Transverse colon (tissue), 4 donors: Measurements from ENCODE around the gene DST. TPM values are rescaled to one million over a fixed set of nuclear protein-coding genes. Genes with fewer than 3 reads are reported as not detected.
A peak's percentile ranks its signal among the peaks of the same experiment; 100 is the strongest.

Source experiments
- DNase-seq: peaks from one replicate; pipeline ENCODE4 v3.0.0-alpha.2; 2019
- H3K27ac ChIP-seq, 4 donors: fragments of 200-600 bp; sonication (generic); 2 replicates each; pipeline ENCODE4 v1.5.1; 2016 to 2018; ENCODE audit warnings: inconsistent platforms in 4 of 4
- H3K27me3 ChIP-seq: fragments of 200-600 bp; sonication (generic); 2 replicates; pipeline ENCODE4 v1.5.1; 2017; ENCODE audit warnings: inconsistent platforms
- H3K36me3 ChIP-seq, 4 donors: fragments of 200-600 bp; sonication (generic); 2 replicates each; pipeline ENCODE4 v1.5.1; 2017 to 2019; ENCODE audit warnings: inconsistent platforms in 4 of 4
- H3K4me1 ChIP-seq, 4 donors: fragments of 200-600 bp; sonication (generic); 2 replicates each; pipeline ENCODE4 v1.5.1; 2017 to 2020; ENCODE audit warnings: inconsistent platforms in 4 of 4
- H3K4me3 ChIP-seq, 4 donors: fragments of 200-600 bp; sonication (generic); 1 replicate in 1 of 4; 2 replicates in 3 of 4; pipeline versions ENCODE4 v1.5.1 to v1.6.1; 2017 to 2019; ENCODE audit warnings: inconsistent platforms in 4 of 4
- H3K9me3 ChIP-seq, 2 donors: fragments of 200-600 bp; sonication (generic); 2 replicates each; pipeline ENCODE4 v1.5.1; 2017 to 2019; ENCODE audit warnings: inconsistent platforms in 2 of 2
- EP300 ChIP-seq: sonication (generic); formaldehyde crosslinking; IDR thresholded peaks from one replicate; pipeline ENCODE4 v1.6.1; 2017; ENCODE audit warnings: antibody characterized with exemption, low read depth
- POLR2A ChIP-seq: fragments of 450-650 bp; IDR thresholded peaks from one replicate; pipeline ENCODE4 v1.6.1; 2016; ENCODE audit warnings: antibody characterized with exemption, mild to moderate bottlenecking, moderate library complexity
- POLR2AphosphoS5 ChIP-seq, 3 donors: sonication (generic); formaldehyde crosslinking; IDR thresholded peaks; one replicate each; pipeline ENCODE4 v1.6.1; 2016; ENCODE audit warnings: antibody characterized with exemption in 3 of 3
- WGBS, 2 donors: methylation state at CpG; one replicate each; pipeline ENCODE4 v1.1.5; 2018; ENCODE audit warnings: low coverage in 1 of 2; 5-methylcytosine and 5-hydroxymethylcytosine counted together
- in situ Hi-C, 4 donors: fragments of 200-750 bp; cut with MboI; loops; one replicate each; pipeline versions ENCODE4 v1.15.0 to v1.15.1; 2017; ENCODE audit warnings: low sequenced_read_pairs in 3 of 4, low pct_ligation_motif_present in 1 of 4, low pct_unique_long_range_greater_than_20kb in 1 of 4
- intact Hi-C: fragments of 100-400 bp; cut with DNase I; formaldehyde crosslinking; loops from one replicate; pipeline ENCODE4 v1.15.1; 2023; ENCODE audit warnings: low total_unique reads
- total RNA-seq, 4 donors: library from RNA; depleted of rRNA; stranded (reverse); fragments of >200 nt; gene quantifications; one replicate each; pipeline ENCODE4 v1.1.0, GENCODE V29; 2016
- TF ChIP-seq, protein P1 (sequence below), 5 experiments: fragments of 200-600 bp in 3 of 5; fragments of 450-650 bp in 2 of 5; sonication (generic) in 3 of 5; IDR thresholded peaks; 1 replicate in 2 of 5; 2 replicates in 3 of 5; pipeline ENCODE4 v1.5.1; 2016 to 2017; ENCODE audit warnings: antibody characterized with exemption in 5 of 5, inconsistent platforms in 3 of 5, mild to moderate bottlenecking in 2 of 5, moderate library complexity in 1 of 5

Gene DST
- total RNA-seq: 100 to 1,000 TPM; 280 to 535 (median 428) TPM

DNA sequence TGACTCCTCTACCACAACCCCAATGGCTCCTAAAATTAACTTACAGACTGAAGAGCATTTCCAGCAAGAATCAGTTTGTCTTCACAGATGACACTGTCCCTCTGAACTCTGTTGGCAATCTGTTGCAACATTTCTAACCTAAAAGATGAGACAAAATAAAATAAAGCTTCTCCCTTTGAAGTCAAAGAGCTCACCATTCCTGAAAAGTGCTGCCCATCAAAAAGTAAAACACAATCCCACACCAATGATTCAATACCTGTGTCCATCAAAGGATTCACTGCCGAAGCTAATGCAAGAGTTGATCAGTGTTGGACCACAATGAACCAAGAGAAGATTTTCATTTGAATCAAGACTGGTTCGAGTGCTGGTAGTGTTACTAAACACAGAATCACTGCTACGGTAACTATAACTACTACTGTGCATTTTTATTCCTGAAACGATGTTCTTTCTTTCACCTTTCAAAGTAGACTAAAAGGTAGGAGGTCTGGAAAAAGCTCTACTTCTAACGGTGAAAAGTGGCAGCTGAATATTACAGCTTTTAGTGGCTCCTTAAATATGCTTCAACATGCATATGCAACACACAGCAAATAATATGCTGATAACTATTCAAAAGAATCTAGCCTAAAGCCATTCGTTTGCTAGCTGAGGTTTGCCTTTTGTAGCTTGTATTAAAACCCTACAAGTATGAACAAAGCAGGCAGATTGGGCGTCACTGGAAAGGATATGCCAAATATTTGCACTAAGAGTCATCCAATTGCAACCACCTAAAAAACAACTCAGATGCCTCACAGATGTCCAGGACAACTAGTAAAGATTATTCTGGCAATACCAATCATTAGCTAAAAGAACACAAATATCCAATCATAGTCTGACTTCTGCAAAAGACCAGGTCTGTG lies at the start of gene DST:
Gene DST (minus strand): TSS at position 524 of the 896 bp plus-strand sequence.
- TF ChIP-seq, protein P1, sequence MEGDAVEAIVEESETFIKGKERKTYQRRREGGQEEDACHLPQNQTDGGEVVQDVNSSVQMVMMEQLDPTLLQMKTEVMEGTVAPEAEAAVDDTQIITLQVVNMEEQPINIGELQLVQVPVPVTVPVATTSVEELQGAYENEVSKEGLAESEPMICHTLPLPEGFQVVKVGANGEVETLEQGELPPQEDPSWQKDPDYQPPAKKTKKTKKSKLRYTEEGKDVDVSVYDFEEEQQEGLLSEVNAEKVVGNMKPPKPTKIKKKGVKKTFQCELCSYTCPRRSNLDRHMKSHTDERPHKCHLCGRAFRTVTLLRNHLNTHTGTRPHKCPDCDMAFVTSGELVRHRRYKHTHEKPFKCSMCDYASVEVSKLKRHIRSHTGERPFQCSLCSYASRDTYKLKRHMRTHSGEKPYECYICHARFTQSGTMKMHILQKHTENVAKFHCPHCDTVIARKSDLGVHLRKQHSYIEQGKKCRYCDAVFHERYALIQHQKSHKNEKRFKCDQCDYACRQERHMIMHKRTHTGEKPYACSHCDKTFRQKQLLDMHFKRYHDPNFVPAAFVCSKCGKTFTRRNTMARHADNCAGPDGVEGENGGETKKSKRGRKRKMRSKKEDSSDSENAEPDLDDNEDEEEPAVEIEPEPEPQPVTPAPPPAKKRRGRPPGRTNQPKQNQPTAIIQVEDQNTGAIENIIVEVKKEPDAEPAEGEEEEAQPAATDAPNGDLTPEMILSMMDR (IDR thresholded peaks at IDR 0.05): no peak
- peak in 1 of 3 donors; percentile 41 for TF ChIP-seq POLR2AphosphoS5 (IDR thresholded peaks at IDR 0.05)
- no peak within 1 kb of the TSS for H3K4me3 ChIP-seq
- intact Hi-C loops: no loop called here
- 67 to 83% methylated on average over 4 to 7 of the region's 7 CpGs for WGBS, 2 donors
- no peaks in the 10 kb centered on the region for H3K27me3 ChIP-seq
- H3K9me3 ChIP-seq: no peaks in the 10 kb centered on the region
- no peak for DNase-seq
- in situ Hi-C loops: loop anchor here (5.0 to 25.0 kb wide), 5 partner anchors 52 to 670 kb away; partner anchors contain the start of gene PRIM2 (in 1 of the 4)
- peak within 1 kb of the TSS in 3 of 4 donors; percentile 19 to 38 (median 36) for H3K27ac ChIP-seq
- H3K36me3 ChIP-seq: peaks cover 0 to 23% (median 1%) of the 10 kb centered on the region in 4 donors
- peaks cover 0 to 14% (median 4%) of the 10 kb centered on the region in 4 donors for H3K4me1 ChIP-seq

DNA sequence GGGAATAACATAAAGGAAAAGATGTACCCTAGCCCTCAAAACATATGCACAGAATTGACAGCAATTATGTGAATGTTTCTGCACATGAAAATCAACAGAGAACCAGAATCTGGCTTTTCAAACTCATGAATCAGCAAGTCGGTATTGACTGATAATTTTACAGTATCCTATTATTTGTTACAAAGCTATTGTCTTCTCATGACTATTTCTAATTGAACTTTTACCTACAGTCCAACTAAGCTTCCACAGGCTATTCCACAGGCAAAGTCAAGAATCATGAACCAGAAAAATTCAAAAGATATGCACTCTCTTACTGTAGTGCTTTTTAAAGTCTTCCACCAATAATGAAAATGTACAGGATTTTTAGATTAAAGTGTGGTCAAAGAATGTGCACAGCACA lies 49.1 kb upstream of the DST start:
- intact Hi-C loops (no loop called here), in situ Hi-C loops (loop anchor here in 1 of 4 donors (10.0 kb wide), 1 partner anchor 47 kb away; the partner anchor contains the start of gene DST)
- no peak for DNase-seq
- no peaks in the 10 kb centered on the region for H3K9me3 ChIP-seq
- peak overlapping the region; percentile 87 to 93 (median 90) for H3K27ac ChIP-seq
- TF ChIP-seq POLR2A: no peak
- no peak for TF ChIP-seq EP300
- TF ChIP-seq, protein P1 (IDR thresholded peaks at IDR 0.05): no peak
- no peak for TF ChIP-seq POLR2AphosphoS5 (IDR thresholded peaks at IDR 0.05)
- WGBS, 2 donors: 20 to 34% methylated on average over 1 of the region's 1 CpG
- H3K4me3 ChIP-seq: peak overlapping the region in 3 of 4 donors; percentile 24 to 46 (median 36)
- H3K36me3 ChIP-seq: no peaks in the 10 kb centered on the region
- no peaks in the 10 kb centered on the region for H3K27me3 ChIP-seq
- H3K4me1 ChIP-seq: peaks cover 6 to 92% (median 53%) of the 10 kb centered on the region in 4 donors

DNA sequence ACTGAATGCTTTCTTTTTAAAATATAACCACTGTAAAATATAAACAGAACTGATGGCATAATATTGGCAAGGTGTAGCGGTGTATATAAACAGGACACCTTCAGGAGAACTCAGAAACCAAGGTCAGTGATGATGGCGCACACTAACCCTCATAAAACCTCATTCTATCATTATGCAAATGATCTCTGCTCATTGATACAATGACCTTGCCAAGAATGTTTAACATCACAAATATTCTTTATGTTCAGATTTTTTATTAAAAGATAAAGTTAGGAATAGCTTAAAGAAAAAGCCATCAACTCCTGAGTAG lies 48.6 kb upstream of the DST start:
- no peaks in the 10 kb centered on the region for H3K27me3 ChIP-seq
- peak overlapping the region in 3 of 4 donors; percentile 24 to 46 (median 36) for H3K4me3 ChIP-seq
- TF ChIP-seq POLR2A (peak; percentile 72), POLR2AphosphoS5 (IDR thresholded peaks at IDR 0.05) (peak in 2 of 3 donors; percentile 88 to 94)
- TF ChIP-seq, protein P1 (IDR thresholded peaks at IDR 0.05): no peak
- H3K27ac ChIP-seq: peak overlapping the region; percentile 87 to 93 (median 90)
- intact Hi-C loops (no loop called here), in situ Hi-C loops (loop anchor here in 1 of 4 donors (10.0 kb wide), 1 partner anchor 46 kb away; the partner anchor contains the start of gene DST)
- H3K9me3 ChIP-seq: no peaks in the 10 kb centered on the region
- peaks cover 6 to 97% (median 53%) of the 10 kb centered on the region in 4 donors for H3K4me1 ChIP-seq
- no peaks in the 10 kb centered on the region for H3K36me3 ChIP-seq
- 19 to 40% methylated on average over 2 of the region's 2 CpGs for WGBS, 2 donors
- DNase-seq: peak; percentile 57

DNA sequence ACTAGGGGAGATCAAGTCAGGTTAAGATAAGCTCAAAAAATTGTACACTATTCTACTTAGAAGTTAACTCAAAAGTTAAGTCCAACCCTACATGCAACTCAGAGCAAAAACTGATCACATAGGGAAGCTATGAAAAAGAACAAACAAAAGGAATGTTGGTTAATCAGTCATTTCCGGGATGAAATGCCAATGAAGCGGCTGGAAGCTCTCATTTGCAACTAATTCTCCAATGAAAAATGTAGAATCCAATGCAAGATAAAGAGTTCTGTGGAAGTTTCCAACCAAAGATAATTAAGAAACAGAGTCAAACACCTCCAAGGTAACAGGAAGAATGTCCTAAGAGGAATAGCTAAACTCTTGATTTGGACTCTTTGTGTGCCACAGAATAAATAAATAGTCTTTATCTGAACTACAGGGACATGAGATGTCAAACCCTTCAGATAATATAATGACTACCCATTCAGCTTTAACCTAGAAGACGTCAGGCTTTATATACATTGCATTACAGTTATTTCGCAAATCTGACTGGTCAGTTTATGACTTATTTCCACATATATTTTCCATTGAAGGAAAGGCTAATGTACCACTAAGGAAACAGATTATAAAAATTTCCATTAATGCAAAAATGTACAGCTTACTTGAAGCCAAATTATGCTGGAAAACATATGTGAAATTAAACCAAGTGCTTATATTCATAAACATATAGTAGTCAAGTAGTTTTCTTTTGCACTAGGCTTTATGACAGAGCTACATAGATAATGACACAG lies 48.0 kb upstream of the DST start:
- no peaks in the 10 kb centered on the region for H3K36me3 ChIP-seq
- in situ Hi-C loops (loop anchor here in 1 of 4 donors (10.0 kb wide), 1 partner anchor 46 kb away; the partner anchor contains the start of gene DST), intact Hi-C loops (no loop called here)
- peak overlapping the region; percentile 87 to 93 (median 90) for H3K27ac ChIP-seq
- TF ChIP-seq POLR2AphosphoS5 (IDR thresholded peaks at IDR 0.05): peak in 2 of 3 donors; percentile 31 to 54
- TF ChIP-seq, protein P1 (IDR thresholded peaks at IDR 0.05): no peak
- H3K4me1 ChIP-seq: peaks cover 6 to 91% (median 53%) of the 10 kb centered on the region in 4 donors
- no peaks in the 10 kb centered on the region for H3K9me3 ChIP-seq
- H3K4me3 ChIP-seq: peak overlapping the region in 2 of 4 donors; percentile 36 to 46
- no peak for DNase-seq
- WGBS, 2 donors: 37% methylated on average over 4 of the region's 4 CpGs
- H3K27me3 ChIP-seq: no peaks in the 10 kb centered on the region
